Glomerular visceral epithelial cell (primary cell): ENCODE measurements around the gene WEE2.
"Not testable (repeated sequence)": the region's sequence is repeated elsewhere in the genome, so short reads cannot be mapped to it uniquely, and the experiment has no call there.

ENCODE experiments used
- DNase-seq: peaks from one replicate; pipeline ENCODE4 v3.0.0-alpha.2; 2016; ENCODE audit errors: extremely low spot score

WEE2 gene

DNA sequence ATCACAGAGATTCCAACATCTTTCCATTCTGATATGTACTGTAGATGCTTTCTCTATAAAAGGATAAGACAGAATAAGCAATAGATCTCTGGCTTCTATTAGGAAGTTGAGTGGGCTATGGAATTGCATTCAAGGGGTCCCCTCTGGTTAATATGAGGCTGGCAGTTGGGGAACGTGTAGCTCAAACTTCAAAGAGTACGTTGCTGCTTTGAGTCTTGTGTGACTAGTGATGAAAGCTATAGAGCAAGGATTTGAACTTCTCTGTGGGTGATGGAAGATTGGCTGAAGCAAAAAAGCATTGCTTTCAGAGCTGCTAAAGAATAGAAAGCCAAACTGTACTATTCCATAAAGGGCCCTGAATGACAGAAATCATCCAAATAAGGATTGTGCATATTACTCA, 6.4 kb downstream of the WEE2 start:
- DNase-seq: no peak

- DNase-seq: no peak
These were observed 6.9 kb downstream of the WEE2 start for GRCh38 chr7:141715018-141715417.

- no peak for DNase-seq
These were observed 7.9 kb downstream of the WEE2 start for GRCh38 chr7:141715794-141716689.

GRCh38 chr7:141717450-141717849, 9.3 kb downstream of the WEE2 start:
- DNase-seq: no peak

GRCh38 chr7:141722529-141722928, 14.4 kb downstream of the WEE2 start:
- DNase-seq: no peak

- DNase-seq: no peak
These were observed 20.9 kb downstream of the WEE2 start for GRCh38 chr7:141729020-141729419.

DNA sequence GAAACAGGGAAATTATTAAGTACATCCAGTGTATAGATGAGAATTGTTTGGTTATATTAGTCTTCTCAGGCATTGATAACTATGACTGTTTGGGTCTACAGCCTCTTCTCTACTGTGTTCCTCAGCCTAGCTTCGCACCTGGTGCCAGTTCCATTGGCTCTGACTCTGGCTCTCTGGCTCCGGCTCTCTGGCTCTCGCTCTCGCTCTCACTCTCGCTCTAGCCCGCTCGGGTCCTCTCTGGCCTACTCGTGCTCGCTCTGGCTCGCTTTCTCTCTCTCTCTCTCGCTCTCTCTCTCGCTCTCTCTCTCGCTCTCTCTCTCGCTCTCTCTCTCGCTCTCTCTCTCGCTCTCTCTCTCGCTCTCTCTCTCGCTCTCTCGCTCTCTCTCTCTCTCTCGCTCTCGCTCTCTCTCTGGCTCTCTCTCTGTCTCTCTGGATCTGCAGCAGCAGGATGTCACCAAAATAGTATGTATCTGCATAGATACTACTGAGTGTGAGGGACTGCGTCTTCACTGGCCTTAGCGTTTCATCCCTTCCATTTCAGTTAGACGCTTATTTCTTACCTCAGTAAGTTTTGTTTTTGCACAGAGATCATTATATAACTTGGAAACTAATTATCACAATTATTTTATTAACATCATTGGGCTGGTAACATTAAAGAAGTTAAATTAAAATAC, 23.5 kb downstream of the WEE2 start:
- no peak for DNase-seq

DNA sequence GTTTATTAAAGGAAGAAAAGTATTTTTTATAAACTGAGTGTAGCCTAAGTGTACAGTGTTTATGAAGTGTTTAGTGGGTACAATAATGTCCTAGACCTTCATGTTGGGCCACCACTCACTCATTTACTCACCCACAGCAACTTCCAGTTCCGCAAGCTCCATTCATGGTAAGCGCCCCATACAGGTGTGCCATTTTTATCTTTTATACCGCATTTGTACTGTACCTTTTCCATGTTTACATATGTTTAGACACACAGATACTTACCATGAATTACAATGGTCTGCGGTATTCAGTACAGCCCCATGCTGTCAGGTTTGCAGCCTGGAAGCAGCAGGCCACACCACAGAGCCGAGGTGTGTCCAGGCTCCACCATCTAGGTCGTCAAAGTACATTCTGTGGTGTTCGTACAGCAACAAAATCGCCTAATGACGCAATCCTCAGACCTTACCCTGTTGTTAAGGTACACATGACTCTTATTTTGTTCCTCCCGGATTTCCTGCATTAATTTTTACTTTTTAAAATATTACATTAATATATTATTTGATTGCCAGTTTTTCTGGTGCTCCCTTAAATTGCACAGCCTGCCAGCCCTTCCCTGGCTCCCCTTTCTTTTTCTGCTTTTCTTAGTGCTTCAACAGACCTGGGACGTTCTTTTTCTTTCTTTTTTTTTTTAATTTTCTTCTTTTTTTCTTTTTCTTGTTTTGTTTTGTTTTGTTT, 29.1 kb downstream of the WEE2 start:
- DNase-seq: peak; percentile 26

DNA sequence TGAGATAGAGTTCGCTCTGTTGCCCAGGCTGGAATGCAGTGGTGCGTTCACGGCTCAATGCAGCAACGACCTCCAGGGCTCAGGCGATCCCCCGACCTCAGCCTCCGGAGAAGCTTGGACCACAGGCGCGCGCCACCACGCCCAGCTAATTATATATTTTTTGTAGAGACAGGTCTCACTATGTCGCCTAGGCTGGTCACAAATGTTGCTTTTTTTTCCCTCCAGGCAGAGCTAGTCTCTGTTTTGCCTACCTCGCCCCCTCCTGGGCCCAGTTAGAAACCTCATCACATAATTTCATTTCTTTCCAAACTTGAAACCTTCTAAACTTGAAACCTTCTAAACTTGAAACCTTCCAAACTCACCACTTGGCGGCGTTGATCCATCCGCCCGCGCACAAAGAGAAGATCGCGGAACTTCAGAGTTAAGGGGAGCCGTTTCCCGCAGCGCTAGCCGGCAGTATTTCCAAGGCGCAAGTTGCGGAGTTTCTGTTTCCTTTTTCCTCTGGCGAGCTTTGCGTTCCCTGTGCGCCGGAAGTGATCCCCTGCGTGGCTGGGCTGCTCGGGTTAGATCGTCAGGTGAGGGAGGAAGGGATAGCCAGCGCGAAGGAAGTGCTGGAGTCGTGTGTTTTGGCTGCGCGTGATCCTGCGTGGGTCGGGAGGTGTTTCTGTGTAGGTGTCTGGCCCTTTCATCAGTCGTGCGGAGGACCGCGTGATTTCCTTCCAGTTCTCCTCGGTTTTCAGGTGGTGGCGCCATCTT, 29.9 kb downstream of the WEE2 start, which contains the start of gene SSBP1:
Gene SSBP1, plus strand, starts transcription at position 523 of the 756 bp plus-strand sequence. CDS start 809 bp downstream, outside the sequence.
- DNase-seq: peak; percentile 95

- DNase-seq: no peak
These were observed 30.4 kb downstream of the WEE2 start for GRCh38 chr7:141738592-141739013.

GRCh38 chr7:141739250-141739649, 31.1 kb downstream of the WEE2 start:
- no peak for DNase-seq

GRCh38 chr7:141742229-141742628, 34.1 kb downstream of the WEE2 start:
- no peak for DNase-seq

- no peak for DNase-seq
These were observed 36.0 kb downstream of the WEE2 start for GRCh38 chr7:141744131-141744530.

- DNase-seq: peak; percentile 53
These were observed 40.2 kb downstream of the WEE2 start for GRCh38 chr7:141748396-141748795.

DNA sequence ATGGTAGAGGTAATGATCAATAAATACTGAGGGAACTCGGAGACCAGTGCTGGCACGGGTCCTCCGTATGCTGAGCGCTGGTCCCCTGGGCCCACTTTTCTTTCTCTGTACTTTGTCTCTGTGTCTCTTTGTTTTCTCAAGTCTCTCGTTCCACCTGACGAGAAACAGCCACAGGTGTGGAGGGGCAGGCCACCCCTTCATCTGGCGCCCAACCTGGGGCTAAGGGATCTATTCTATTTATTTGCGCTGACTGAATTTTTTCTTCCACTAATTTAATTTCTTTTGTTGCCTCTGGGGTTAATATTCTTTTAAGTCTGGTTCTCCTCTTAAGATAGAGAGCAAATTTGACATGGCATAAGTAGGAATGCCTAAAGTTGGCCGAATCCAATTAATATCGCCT, 43.8 kb downstream of the WEE2 start:
- DNase-seq: not testable (repeated sequence)

DNA sequence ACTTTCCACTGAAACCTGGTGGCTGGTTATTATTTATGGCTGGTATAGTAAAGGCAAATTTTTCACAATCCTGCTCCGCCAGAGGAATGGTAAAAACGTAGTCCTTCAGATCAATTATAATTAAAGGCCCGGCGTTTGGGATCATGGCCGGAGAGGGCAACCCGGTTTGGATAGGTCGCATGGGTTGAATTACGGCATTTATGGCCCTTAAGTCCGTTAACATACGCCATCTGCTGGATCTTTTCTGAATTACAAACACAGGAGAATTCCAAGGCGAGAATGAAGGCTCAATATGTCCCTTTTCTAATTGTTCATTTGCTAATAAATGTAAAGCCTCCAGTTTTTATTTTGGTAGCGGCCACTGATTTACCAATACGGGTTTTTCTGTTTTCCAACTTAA, 44.5 kb downstream of the WEE2 start:
- no peak for DNase-seq

DNA sequence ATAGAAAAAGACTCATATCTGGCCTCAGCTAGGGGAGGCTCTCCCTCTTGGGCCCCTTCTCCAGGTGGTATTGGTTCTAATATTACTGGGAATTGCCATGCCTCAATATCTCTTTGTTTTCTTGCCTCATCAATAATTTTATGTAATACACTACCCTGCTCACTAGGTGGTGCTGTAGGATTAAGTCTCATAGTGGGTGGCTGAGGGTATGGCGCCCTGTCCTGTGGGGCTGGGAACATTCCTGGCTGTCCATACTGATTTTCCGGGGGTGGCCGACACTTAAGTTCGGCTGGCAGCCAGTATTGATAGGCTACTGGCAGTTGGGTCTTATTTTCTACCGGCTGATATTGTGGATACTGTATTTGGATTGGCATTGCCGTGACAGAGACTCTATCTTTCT, 46.8 kb downstream of the WEE2 start:
- peak; percentile 4 for DNase-seq

- DNase-seq: no peak
These were observed 55.6 kb downstream of the WEE2 start, which contains the start of gene TAS2R3 for GRCh38 chr7:141763797-141764196. Gene TAS2R3, plus strand, starts transcription at chr7:141764097. Its CDS starts 62 bp downstream, at chr7:141764159.

GRCh38 chr7:141770083-141770583, 62.0 kb downstream of the WEE2 start:
- not testable (repeated sequence) for DNase-seq

- no peak for DNase-seq
These were observed 68.2 kb downstream of the WEE2 start, which contains the start of gene TAS2R4 for GRCh38 chr7:141776374-141776773. Gene TAS2R4, plus strand, starts transcription at chr7:141776674. Its CDS starts 1,815 bp downstream, at chr7:141778489.
